Natural killer cell (primary cell): Measurements from ENCODE around the gene BTBD19. TPM values are rescaled to one million over a fixed set of nuclear protein-coding genes. Genes with fewer than 3 reads are reported as not detected.

Experiments
- ATAC-seq, 3 donors: fragments of 150-1000 bp in 2 of 3; fragments of 200-7000 bp in 1 of 3; cut with Tn5 transposase; 1 replicate in 1 of 3; 2 replicates in 2 of 3; pipeline ENCODE4 v1.10.0; 2021; ENCODE audit warnings: mild to moderate bottlenecking in 2 of 3, moderate library complexity in 2 of 3
- DNase-seq, 2 donors: peaks; one replicate each; pipeline versions ENCODE4 v3.0.0 to v3.0.0-alpha.2; 2013 to 2021; ENCODE audit warnings: mixed read lengths in 1 of 2
- H3K27ac ChIP-seq: one replicate; pipeline ENCODE4 v1.5.1; 2013; ENCODE audit warnings: mild to moderate bottlenecking, low read length
- H3K27me3 ChIP-seq: one replicate; pipeline ENCODE4 v1.6.1; 2013; ENCODE audit warnings: low read length; ENCODE audit not compliant: control insufficient read depth, insufficient read depth
- H3K36me3 ChIP-seq: one replicate; pipeline ENCODE4 v1.6.1; 2013; ENCODE audit warnings: low read length; ENCODE audit not compliant: control insufficient read depth, insufficient read depth
- H3K4me1 ChIP-seq: one replicate; pipeline ENCODE4 v1.6.1; 2013; ENCODE audit warnings: low read length; ENCODE audit not compliant: control insufficient read depth, insufficient read depth
- H3K4me3 ChIP-seq: one replicate; pipeline ENCODE4 v1.5.1; 2013; ENCODE audit warnings: low read length
- H3K9me3 ChIP-seq: one replicate; pipeline ENCODE4 v1.6.1; 2013; ENCODE audit warnings: low read length; ENCODE audit not compliant: control insufficient read depth, insufficient read depth
- H3K27ac Mint-ChIP-seq, 2 donors: one replicate each; pipeline ENCODE4 v1.8.0; 2022; ENCODE audit warnings: mild to moderate bottlenecking in 2 of 2, mixed read lengths in 2 of 2, moderate library complexity in 1 of 2
- H3K27me3 Mint-ChIP-seq, 2 donors: one replicate each; pipeline ENCODE4 v1.8.0; 2022; ENCODE audit warnings: low read depth in 2 of 2, mixed read lengths in 2 of 2
- H3K36me3 Mint-ChIP-seq: one replicate; pipeline ENCODE4 v1.8.0; 2022; ENCODE audit warnings: mixed read lengths
- H3K4me1 Mint-ChIP-seq, 2 donors: one replicate each; pipeline ENCODE4 v1.8.0; 2022; ENCODE audit warnings: mixed read lengths in 2 of 2
- H3K4me3 Mint-ChIP-seq: one replicate; pipeline ENCODE4 v1.8.0; 2022; ENCODE audit warnings: mild to moderate bottlenecking, moderate library complexity, mixed read lengths
- H3K9me3 Mint-ChIP-seq, 2 donors: one replicate each; pipeline ENCODE4 v1.8.0; 2022; ENCODE audit warnings: mixed read lengths in 2 of 2
- WGBS: methylation state at CpG from one replicate; pipeline ENCODE4 v1.1.7; 2013; ENCODE audit warnings: missing lambda C conversion rate; ENCODE audit not compliant: insufficient coverage; 5-methylcytosine and 5-hydroxymethylcytosine counted together
- intact Hi-C: fragments of 100-400 bp; cut with micrococcal nuclease; formaldehyde crosslinking; loops from one replicate; pipeline ENCODE4 v1.14.2; 2022
- total RNA-seq, 4 donors: library from RNA; stranded (reverse); fragments of 120-200 nt in 1 of 4; gene quantifications; one replicate each; pipeline versions ENCODE4 v1.2.3 to v1.2.4, GENCODE V29; 2013 to 2022
- TF ChIP-seq, protein P1 (sequence below): fragments of 200-600 bp; IDR thresholded peaks from one replicate; pipeline ENCODE4 v1.8.0; 2022; ENCODE audit warnings: antibody characterized with exemption

The BTBD19 gene
- total RNA-seq, 3 donors from 2014 or later (not counting 1 experiment from before 2014, with no cell fraction given), result 4.4 to 5.7 (median 4.9) TPM

GRCh38 chr1:44842862-44843655 is 34.7 kb downstream of the BTBD19 start, which contains the start of gene PTCH2:
PTCH2 (minus strand) TSS chr1:44843253; CDS start chr1:44842932, 321 bp downstream.
- Histone ChIP-seq H3K9me3 (no peaks in the 10 kb centered on the region), H3K27me3 (peaks cover 11% of the 10 kb centered on the region), H3K4me3 (no peak within 1 kb of the TSS), H3K36me3 (no peaks in the 10 kb centered on the region), H3K4me1 (peaks cover 9% of the 10 kb centered on the region), H3K27ac (no peak within 1 kb of the TSS)
- Mint-ChIP-seq H3K4me1 (peaks cover 0 to 6% of the 10 kb centered on the region in 2 donors), H3K27ac (no peak within 1 kb of the TSS), H3K27me3 (peaks cover 18 to 26% of the 10 kb centered on the region in 2 donors), H3K36me3 (no peaks in the 10 kb centered on the region), H3K9me3 (no peaks in the 10 kb centered on the region), H3K4me3 (peak within 1 kb of the TSS; percentile 29)
- DNase-seq (peak in 1 of 2 donors; percentile 47), ATAC-seq (peak in 2 of 3 donors; percentile 62 to 74)
- WGBS, result 3% methylated on average over 72 of the region's 72 CpGs
- TF ChIP-seq, protein P1, sequence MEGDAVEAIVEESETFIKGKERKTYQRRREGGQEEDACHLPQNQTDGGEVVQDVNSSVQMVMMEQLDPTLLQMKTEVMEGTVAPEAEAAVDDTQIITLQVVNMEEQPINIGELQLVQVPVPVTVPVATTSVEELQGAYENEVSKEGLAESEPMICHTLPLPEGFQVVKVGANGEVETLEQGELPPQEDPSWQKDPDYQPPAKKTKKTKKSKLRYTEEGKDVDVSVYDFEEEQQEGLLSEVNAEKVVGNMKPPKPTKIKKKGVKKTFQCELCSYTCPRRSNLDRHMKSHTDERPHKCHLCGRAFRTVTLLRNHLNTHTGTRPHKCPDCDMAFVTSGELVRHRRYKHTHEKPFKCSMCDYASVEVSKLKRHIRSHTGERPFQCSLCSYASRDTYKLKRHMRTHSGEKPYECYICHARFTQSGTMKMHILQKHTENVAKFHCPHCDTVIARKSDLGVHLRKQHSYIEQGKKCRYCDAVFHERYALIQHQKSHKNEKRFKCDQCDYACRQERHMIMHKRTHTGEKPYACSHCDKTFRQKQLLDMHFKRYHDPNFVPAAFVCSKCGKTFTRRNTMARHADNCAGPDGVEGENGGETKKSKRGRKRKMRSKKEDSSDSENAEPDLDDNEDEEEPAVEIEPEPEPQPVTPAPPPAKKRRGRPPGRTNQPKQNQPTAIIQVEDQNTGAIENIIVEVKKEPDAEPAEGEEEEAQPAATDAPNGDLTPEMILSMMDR, result no peak
- intact Hi-C loops, result no loop called here

- peaks cover 7 to 11% of the 10 kb centered on the region in 2 donors for H3K27me3 Mint-ChIP-seq
- peaks cover 0 to 6% of the 10 kb centered on the region in 2 donors for H3K4me1 Mint-ChIP-seq
- Histone ChIP-seq H3K4me1 (peaks cover 9% of the 10 kb centered on the region), H3K36me3 (peaks cover 5% of the 10 kb centered on the region), H3K9me3 (no peaks in the 10 kb centered on the region), H3K27me3 (peaks cover 6% of the 10 kb centered on the region), H3K4me3 (no peak overlapping the region), H3K27ac (no peak overlapping the region)
- no peak overlapping the region for H3K4me3 Mint-ChIP-seq
- H3K9me3 Mint-ChIP-seq, result no peaks in the 10 kb centered on the region
- TF ChIP-seq, protein P1, result no peak
- no peak overlapping the region for H3K27ac Mint-ChIP-seq
- ATAC-seq, result no peak
- DNase-seq, result no peak
- intact Hi-C loops, result no loop called here
- 89% methylated on average over 1 of the region's 1 CpG for WGBS
- H3K36me3 Mint-ChIP-seq, result no peaks in the 10 kb centered on the region
Observed at GRCh38 chr1:44846985-44847384, 38.7 kb downstream of the BTBD19 start.

- no peaks in the 10 kb centered on the region for H3K9me3 Mint-ChIP-seq
Observed at GRCh38 chr1:44847845-44848244, 39.5 kb downstream of the BTBD19 start.

More at GRCh38 chr1:44847845-44848244, 39.5 kb downstream of the BTBD19 start:
- WGBS, result 100% methylated on average over 1 of the region's 1 CpG
- intact Hi-C loops, result no loop called here
- H3K27me3 Mint-ChIP-seq, result peaks cover 0 to 4% of the 10 kb centered on the region in 2 donors
- peaks cover 4% of the 10 kb centered on the region for H3K4me1 ChIP-seq
- H3K4me3 Mint-ChIP-seq, result no peak overlapping the region
- H3K36me3 ChIP-seq, result peaks cover 5% of the 10 kb centered on the region
- DNase-seq (no peak), ATAC-seq (no peak)
- peaks cover under 1% of the 10 kb centered on the region for H3K27me3 ChIP-seq
- H3K4me3 ChIP-seq, result no peak overlapping the region
- H3K9me3 ChIP-seq, result no peaks in the 10 kb centered on the region
- H3K4me1 Mint-ChIP-seq, result peaks cover 0 to 2% of the 10 kb centered on the region in 2 donors
- no peak overlapping the region for H3K27ac ChIP-seq
- H3K36me3 Mint-ChIP-seq, result no peaks in the 10 kb centered on the region
- TF ChIP-seq, protein P1, result no peak
- H3K27ac Mint-ChIP-seq, result no peak overlapping the region
